ENCODE results near the gene ZNF385B. TPM values are rescaled to one million over a fixed set of nuclear protein-coding genes. Genes with fewer than 3 reads are reported as not detected.

The ZNF385B gene
- total RNA-seq, 1 donor from 2014 or later: not detected

- FAIRE-seq: peak; percentile 64
- TF ChIP-seq CTCF (IDR thresholded peaks at IDR 0.05; ENCODE audit: insufficient read depth, low read length, severe bottlenecking): no peak
- Histone ChIP-seq H3K4me3 (ENCODE audit: low read depth, low read length) (no peak overlapping the region), H3K36me3 (ENCODE audit: control insufficient read depth, insufficient read depth, low read length) (no peaks in the 10 kb centered on the region), H3K27me3 (ENCODE audit: control insufficient read depth, insufficient read depth, low read length) (no peaks in the 10 kb centered on the region)
- DNase-seq (ENCODE audit: low read depth): no peak
Observed at GRCh38 chr2:179483131-179483530, 378.3 kb downstream of the ZNF385B start.

GRCh38 chr2:179479947-179480346 lies 381.5 kb downstream of the ZNF385B start:
- Histone ChIP-seq H3K36me3 (ENCODE audit: control insufficient read depth, insufficient read depth, low read length) (no peaks in the 10 kb centered on the region), H3K27me3 (ENCODE audit: control insufficient read depth, insufficient read depth, low read length) (no peaks in the 10 kb centered on the region), H3K4me3 (ENCODE audit: low read depth, low read length) (no peak overlapping the region)
- TF ChIP-seq CTCF (IDR thresholded peaks at IDR 0.05; ENCODE audit: insufficient read depth, low read length, severe bottlenecking): no peak
- no peak for DNase-seq (ENCODE audit: low read depth)
- no peak for FAIRE-seq

- DNase-seq (ENCODE audit: low read depth): no peak
- no peak for FAIRE-seq
Observed at GRCh38 chr2:179478771-179479170, 382.6 kb downstream of the ZNF385B start.

GRCh38 chr2:179470992-179471391 lies 390.4 kb downstream of the ZNF385B start:
- Histone ChIP-seq H3K36me3 (ENCODE audit: control insufficient read depth, insufficient read depth, low read length) (no peaks in the 10 kb centered on the region), H3K27me3 (ENCODE audit: control insufficient read depth, insufficient read depth, low read length) (no peaks in the 10 kb centered on the region), H3K4me3 (ENCODE audit: low read depth, low read length) (no peak overlapping the region)
- FAIRE-seq (no peak), DNase-seq (ENCODE audit: low read depth) (no peak)
- no peak for TF ChIP-seq CTCF (IDR thresholded peaks at IDR 0.05; ENCODE audit: insufficient read depth, low read length, severe bottlenecking)

More at GRCh38 chr2:179478771-179479170, 382.6 kb downstream of the ZNF385B start:
- Histone ChIP-seq H3K4me3 (ENCODE audit: low read depth, low read length) (no peak overlapping the region), H3K27me3 (ENCODE audit: control insufficient read depth, insufficient read depth, low read length) (no peaks in the 10 kb centered on the region), H3K36me3 (ENCODE audit: control insufficient read depth, insufficient read depth, low read length) (no peaks in the 10 kb centered on the region)
- no peak for TF ChIP-seq CTCF (IDR thresholded peaks at IDR 0.05; ENCODE audit: insufficient read depth, low read length, severe bottlenecking)

- H3K36me3 ChIP-seq (ENCODE audit: control insufficient read depth, insufficient read depth, low read length): no peaks in the 10 kb centered on the region
- no peak for DNase-seq (ENCODE audit: low read depth)
- no peaks in the 10 kb centered on the region for H3K27me3 ChIP-seq (ENCODE audit: control insufficient read depth, insufficient read depth, low read length)
- no peak for FAIRE-seq
- no peak for TF ChIP-seq CTCF (IDR thresholded peaks at IDR 0.05; ENCODE audit: insufficient read depth, low read length, severe bottlenecking)
- H3K4me3 ChIP-seq (ENCODE audit: low read depth, low read length): no peak overlapping the region
Observed at GRCh38 chr2:179470089-179470488, 391.3 kb downstream of the ZNF385B start.

GRCh38 chr2:179467960-179468359 lies 393.5 kb downstream of the ZNF385B start:
- DNase-seq (ENCODE audit: low read depth): no peak
- H3K36me3 ChIP-seq (ENCODE audit: control insufficient read depth, insufficient read depth, low read length): no peaks in the 10 kb centered on the region
- no peak overlapping the region for H3K4me3 ChIP-seq (ENCODE audit: low read depth, low read length)
- FAIRE-seq: no peak
- TF ChIP-seq CTCF (IDR thresholded peaks at IDR 0.05; ENCODE audit: insufficient read depth, low read length, severe bottlenecking): no peak
- no peaks in the 10 kb centered on the region for H3K27me3 ChIP-seq (ENCODE audit: control insufficient read depth, insufficient read depth, low read length)

Data from bronchial epithelial cell (primary cell).